GM19452 (cell line): ENCODE measurements around the gene GEMIN7.

Source experiments
- ATAC-seq: cut with Tn5 transposase; IDR thresholded peaks from one replicate; pipeline ENCODE4 v1.9.1; 2021; ENCODE audit not compliant: unreplicated experiment

Gene GEMIN7

GRCh38 chr19:45079063-45079910 is at the start of gene GEMIN7:
GEMIN7 (plus strand) TSS chr19:45079260; CDS start chr19:45090115, 10,855 bp downstream.
- ATAC-seq, result no peak

GRCh38 chr19:45030825-45031224 is 48.2 kb upstream of the GEMIN7 start:
- ATAC-seq, result no peak

GRCh38 chr19:45032421-45032820 is 46.6 kb upstream of the GEMIN7 start:
- no peak for ATAC-seq

- no peak for ATAC-seq
These were observed 43.3 kb upstream of the GEMIN7 start for GRCh38 chr19:45035755-45036154.

GRCh38 chr19:45037393-45038169 is 41.5 kb upstream of the GEMIN7 start:
- no peak for ATAC-seq

- peak; percentile 79 for ATAC-seq
These were observed 39.8 kb upstream of the GEMIN7 start, which contains the start of gene CLASRP for GRCh38 chr19:45038931-45039893. CLASRP (plus strand) TSS chr19:45039045; CDS start chr19:45040213, 1,168 bp downstream.

GRCh38 chr19:45040059-45040771 is 38.8 kb upstream of the GEMIN7 start:
- ATAC-seq, result no peak

GRCh38 chr19:45041125-45041524 is 37.9 kb upstream of the GEMIN7 start:
- no peak for ATAC-seq

GRCh38 chr19:45045671-45046353 is 33.2 kb upstream of the GEMIN7 start:
- ATAC-seq, result no peak

- no peak for ATAC-seq
These were observed 32.7 kb upstream of the GEMIN7 start for GRCh38 chr19:45046355-45046754.

GRCh38 chr19:45047188-45047797 is 31.8 kb upstream of the GEMIN7 start:
- peak; percentile 70 for ATAC-seq

GRCh38 chr19:45049073-45049736 is 29.9 kb upstream of the GEMIN7 start:
- no peak for ATAC-seq

GRCh38 chr19:45050036-45050435 is 29.0 kb upstream of the GEMIN7 start:
- ATAC-seq, result no peak

- no peak for ATAC-seq
These were observed 27.0 kb upstream of the GEMIN7 start for GRCh38 chr19:45051929-45052579.

GRCh38 chr19:45056831-45057230 is 22.2 kb upstream of the GEMIN7 start:
- no peak for ATAC-seq

- no peak for ATAC-seq
These were observed 21.6 kb upstream of the GEMIN7 start for GRCh38 chr19:45057444-45057843.

GRCh38 chr19:45058622-45059159 is 20.4 kb upstream of the GEMIN7 start:
- no peak for ATAC-seq
